Left lung (tissue), 10 donors: ENCODE results near the gene GHDC. TPM values are rescaled to one million over a fixed set of nuclear protein-coding genes. Genes with fewer than 3 reads are reported as not detected.
A peak's percentile ranks its signal among the peaks of the same experiment; 100 is the strongest.

Source experiments
- ATAC-seq: fragments of 200-7000 bp; cut with Tn5 transposase; one replicate; pipeline ENCODE4 v1.9.1; 2020; ENCODE audit warnings: moderate library complexity
- DNase-seq, 4 donors: peaks; one replicate each; pipeline ENCODE4 v3.0.0-alpha.2; 2013 to 2020
- H3K27ac ChIP-seq, 2 donors: fragments of 200-600 bp; sonication (generic) in 1 of 2; one replicate each; pipeline versions ENCODE4 v1.5.0 to v1.8.0; 2020 to 2021
- H3K27me3 ChIP-seq, 2 donors: fragments of 200-600 bp; sonication (generic) in 1 of 2; one replicate each; pipeline versions ENCODE4 v1.5.0 to v1.8.0; 2020 to 2021
- H3K36me3 ChIP-seq, 2 donors: fragments of 200-600 bp; sonication (generic) in 1 of 2; one replicate each; pipeline versions ENCODE4 v1.5.0 to v1.8.0; 2020 to 2021
- H3K4me1 ChIP-seq, 2 donors: fragments of 200-600 bp; one replicate each; pipeline ENCODE4 v1.8.0; 2021
- H3K4me3 ChIP-seq, 2 donors: fragments of 200-600 bp; sonication (generic) in 1 of 2; one replicate each; pipeline versions ENCODE4 v1.5.0 to v1.8.0; 2020 to 2021; ENCODE audit warnings: mild to moderate bottlenecking in 1 of 2
- H3K9me3 ChIP-seq, 2 donors: fragments of 200-600 bp; sonication (generic) in 1 of 2; one replicate each; pipeline versions ENCODE4 v1.5.0 to v1.8.0; 2020 to 2021
- intact Hi-C, 2 donors: fragments of 100-400 bp; cut with DNase I; formaldehyde crosslinking; loops; one replicate each; pipeline versions ENCODE4 v1.11.2 to v1.14.2; 2022
- polyA plus RNA-seq, 6 donors: library from polyadenylated mRNA; unstranded; fragments of 120-200 nt; gene quantifications; one replicate each; pipeline ENCODE4 v1.2.1, GENCODE V29; 2013; ENCODE audit not compliant: insufficient read length in 6 of 6
- total RNA-seq, 2 donors: library from RNA; stranded (reverse); fragmentation: NEBNext Ultra II Directional; extraction: Animal tissue kit (Norgen Biotek cat#: 25700); gene quantifications; one replicate each; pipeline ENCODE4 v1.2.1, GENCODE V29; 2021
- TF ChIP-seq, protein P1 (sequence below), 2 donors: fragments of 200-600 bp; sonication (generic) in 1 of 2; IDR thresholded peaks; one replicate each; pipeline versions ENCODE4 v1.5.0 to v1.8.0; 2021; ENCODE audit warnings: antibody characterized with exemption in 2 of 2
- donor health status: DM: no; HTN: yes; CAD: no.
- donor health status: DM: no; HTN: no; CAD: no.

GHDC gene
- total and polyA plus RNA-seq, 8 donors = 16.0 to 25.8 (median 18.8) TPM

DNA sequence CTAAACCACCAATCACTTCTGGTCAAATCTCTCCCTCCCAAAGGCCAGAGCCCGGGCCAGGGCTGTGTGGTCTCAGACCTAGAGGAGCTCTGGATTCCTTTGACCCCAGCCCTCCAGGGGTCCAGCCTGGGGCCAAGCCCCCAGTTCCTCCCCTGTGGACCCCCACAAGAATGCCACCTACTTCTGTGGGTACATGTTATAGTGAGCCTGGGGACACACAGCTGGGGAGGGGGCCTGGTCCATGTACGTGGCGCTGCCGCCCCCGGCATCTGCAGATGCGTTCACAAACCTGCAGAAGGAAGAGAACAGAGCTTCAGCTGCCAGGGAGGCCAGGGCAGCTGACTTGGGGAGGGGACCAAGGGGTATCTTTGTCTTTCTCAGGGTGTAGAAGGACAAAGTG, 7.9 kb upstream of the GHDC start:
- Histone ChIP-seq H3K9me3 (no peaks in the 10 kb centered on the region), H3K4me1 (peaks cover 0 to 18% of the 10 kb centered on the region in 2 donors), H3K4me3 (no peak overlapping the region), H3K27ac (no peak overlapping the region), H3K36me3 (peaks cover 0 to 76% of the 10 kb centered on the region in 2 donors), H3K27me3 (no peaks in the 10 kb centered on the region)
- intact Hi-C loops = no loop called here
- DNase-seq = no peak
- TF ChIP-seq, protein P1, sequence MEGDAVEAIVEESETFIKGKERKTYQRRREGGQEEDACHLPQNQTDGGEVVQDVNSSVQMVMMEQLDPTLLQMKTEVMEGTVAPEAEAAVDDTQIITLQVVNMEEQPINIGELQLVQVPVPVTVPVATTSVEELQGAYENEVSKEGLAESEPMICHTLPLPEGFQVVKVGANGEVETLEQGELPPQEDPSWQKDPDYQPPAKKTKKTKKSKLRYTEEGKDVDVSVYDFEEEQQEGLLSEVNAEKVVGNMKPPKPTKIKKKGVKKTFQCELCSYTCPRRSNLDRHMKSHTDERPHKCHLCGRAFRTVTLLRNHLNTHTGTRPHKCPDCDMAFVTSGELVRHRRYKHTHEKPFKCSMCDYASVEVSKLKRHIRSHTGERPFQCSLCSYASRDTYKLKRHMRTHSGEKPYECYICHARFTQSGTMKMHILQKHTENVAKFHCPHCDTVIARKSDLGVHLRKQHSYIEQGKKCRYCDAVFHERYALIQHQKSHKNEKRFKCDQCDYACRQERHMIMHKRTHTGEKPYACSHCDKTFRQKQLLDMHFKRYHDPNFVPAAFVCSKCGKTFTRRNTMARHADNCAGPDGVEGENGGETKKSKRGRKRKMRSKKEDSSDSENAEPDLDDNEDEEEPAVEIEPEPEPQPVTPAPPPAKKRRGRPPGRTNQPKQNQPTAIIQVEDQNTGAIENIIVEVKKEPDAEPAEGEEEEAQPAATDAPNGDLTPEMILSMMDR (IDR thresholded peaks at IDR 0.05) = no peak
- ATAC-seq = no peak

DNA sequence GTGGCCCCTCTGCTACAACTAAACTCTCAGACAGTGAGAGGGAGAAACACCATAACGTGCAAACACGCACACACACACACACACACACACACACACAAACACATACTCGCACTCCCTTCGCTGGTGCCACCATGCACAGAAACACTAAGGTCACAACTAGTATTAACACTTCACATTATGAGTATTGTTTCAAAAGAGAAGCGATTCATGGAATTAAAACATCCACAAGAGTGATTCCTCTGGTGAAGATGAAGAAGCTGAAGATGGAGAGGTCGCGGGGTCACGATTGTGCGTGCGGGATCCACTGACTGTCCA, 7.1 kb upstream of the GHDC start:
- Histone ChIP-seq H3K9me3 (no peaks in the 10 kb centered on the region), H3K27me3 (no peaks in the 10 kb centered on the region), H3K27ac (no peak overlapping the region), H3K4me1 (peaks cover 0 to 15% of the 10 kb centered on the region in 2 donors), H3K36me3 (peaks cover 0 to 68% of the 10 kb centered on the region in 2 donors), H3K4me3 (no peak overlapping the region)
- no peak for ATAC-seq
- TF ChIP-seq, protein P1 (IDR thresholded peaks at IDR 0.05) = no peak
- intact Hi-C loops = no loop called here
- no peak for DNase-seq

DNA sequence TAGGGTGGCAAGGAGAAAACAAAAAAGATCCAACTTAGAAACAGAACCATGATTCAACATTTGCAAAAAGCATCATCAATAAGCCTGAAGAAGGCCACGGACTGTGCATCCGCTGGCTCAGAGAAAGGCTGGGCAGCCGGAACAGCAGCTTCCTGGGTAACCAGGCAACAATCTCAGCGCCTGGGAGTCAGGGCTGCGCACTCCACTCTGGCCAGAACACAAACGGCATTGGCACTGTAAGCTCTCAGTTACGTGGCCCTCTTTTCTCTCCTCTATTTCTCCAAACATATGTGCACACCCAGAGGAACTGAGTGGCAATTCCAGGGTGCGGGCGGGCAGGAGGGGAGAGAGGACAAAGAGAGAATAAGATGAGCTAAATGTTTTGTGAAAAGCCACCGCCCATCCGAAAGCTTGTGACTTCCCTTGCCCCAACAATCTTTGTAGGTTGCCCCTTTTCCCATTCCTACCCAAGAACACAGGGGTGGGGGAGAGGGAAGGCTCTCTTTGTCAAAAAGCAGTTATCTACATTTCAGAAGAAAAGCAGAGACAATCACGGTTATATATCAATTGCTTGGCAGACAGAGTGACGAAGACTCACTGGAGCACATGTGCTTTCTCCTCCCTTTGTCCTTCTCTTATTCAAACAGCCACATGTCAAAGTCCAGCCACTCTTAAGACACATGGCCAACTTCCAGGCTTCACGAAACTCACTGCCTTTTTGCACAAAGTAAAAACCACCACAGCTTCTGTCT, 6.6 kb upstream of the GHDC start:
- peaks cover 0 to 63% of the 10 kb centered on the region in 2 donors for H3K36me3 ChIP-seq
- intact Hi-C loops = no loop called here

DNA sequence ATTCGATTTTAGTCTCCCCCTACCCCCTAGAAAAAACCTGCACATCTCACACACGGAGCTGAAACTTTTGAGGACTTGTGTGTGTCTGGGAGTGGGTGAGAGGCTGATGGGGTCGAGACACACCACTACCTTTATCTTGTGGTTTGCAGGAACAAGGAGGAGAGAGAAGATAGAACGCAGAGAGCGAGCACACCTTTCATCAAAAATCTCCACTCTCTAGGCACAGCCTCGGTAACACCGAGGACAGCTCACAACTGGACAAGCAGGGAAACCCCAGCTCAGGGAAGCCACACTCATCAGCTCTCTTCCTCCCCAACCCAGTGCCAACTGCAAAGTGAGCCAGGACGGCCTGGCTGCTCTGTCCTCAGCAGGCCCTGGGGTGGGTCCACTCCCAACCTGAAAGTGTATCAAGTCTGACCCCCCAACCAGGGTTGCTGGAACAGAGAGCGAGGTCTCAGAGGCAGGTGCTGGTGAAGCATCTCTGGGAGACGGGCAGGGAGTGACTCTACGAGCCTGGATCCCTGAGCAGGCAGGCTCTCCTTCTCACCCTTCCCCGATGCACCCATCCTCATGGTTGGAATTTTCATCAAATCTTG, 5.2 kb upstream of the GHDC start:
- Histone ChIP-seq H3K9me3 (no peaks in the 10 kb centered on the region), H3K27me3 (no peaks in the 10 kb centered on the region), H3K4me3 (no peak overlapping the region), H3K27ac (peak overlapping the region in 1 of 2 donors; percentile 50), H3K36me3 (peaks cover 0 to 49% of the 10 kb centered on the region in 2 donors), H3K4me1 (peaks cover 0 to 14% of the 10 kb centered on the region in 2 donors)
- intact Hi-C loops = no loop called here
- no peak for ATAC-seq
- no peak for DNase-seq
- TF ChIP-seq, protein P1 (IDR thresholded peaks at IDR 0.05) = no peak

More for the DNA sequence above, 6.6 kb upstream of the GHDC start:
- Histone ChIP-seq H3K9me3 (no peaks in the 10 kb centered on the region), H3K4me3 (no peak overlapping the region), H3K27ac (no peak overlapping the region), H3K27me3 (no peaks in the 10 kb centered on the region), H3K4me1 (peaks cover 0 to 10% of the 10 kb centered on the region in 2 donors)
- TF ChIP-seq, protein P1 (IDR thresholded peaks at IDR 0.05) = no peak
- DNase-seq (peak in 1 of 4 donors; percentile 20), ATAC-seq (peak; percentile 26)

DNA sequence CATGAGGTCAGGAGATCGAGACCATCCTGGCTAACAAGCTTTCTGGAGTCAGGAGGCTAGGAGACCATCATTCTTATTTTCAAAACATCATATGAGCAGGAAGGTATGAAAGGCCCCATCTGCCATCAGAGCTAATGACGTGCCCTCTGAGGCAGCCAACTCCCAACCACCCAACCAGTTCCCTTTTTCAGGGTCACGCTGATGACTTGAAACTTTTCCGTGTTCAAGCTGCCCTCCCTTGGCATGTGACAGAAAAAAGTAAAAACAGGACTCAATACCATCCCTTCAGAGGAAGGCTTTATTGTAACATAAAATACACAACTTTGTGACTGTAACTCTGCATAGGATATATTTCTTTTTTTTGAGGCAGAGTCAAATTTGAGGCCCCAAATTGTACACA, 4.6 kb upstream of the GHDC start:
- no peak overlapping the region for H3K4me3 ChIP-seq
- peak in 1 of 4 donors; percentile 59 for DNase-seq
- intact Hi-C loops = no loop called here
- H3K4me1 ChIP-seq = peaks cover 0 to 18% of the 10 kb centered on the region in 2 donors
- TF ChIP-seq, protein P1 (IDR thresholded peaks at IDR 0.05) = no peak
- peaks cover 0 to 43% of the 10 kb centered on the region in 2 donors for H3K36me3 ChIP-seq
- ATAC-seq = peak; percentile 44
- no peaks in the 10 kb centered on the region for H3K27me3 ChIP-seq
- no peaks in the 10 kb centered on the region for H3K9me3 ChIP-seq
- peak overlapping the region in 1 of 2 donors; percentile 50 for H3K27ac ChIP-seq
